ENCODE data around the gene RFX4. TPM values are rescaled to one million over a fixed set of nuclear protein-coding genes. Genes with fewer than 3 reads are reported as not detected.

RFX4 gene
- total RNA-seq, 1 donor from 2014 or later, result not detected

GRCh38 chr12:106680280-106680679 is 97.5 kb downstream of the RFX4 start:
- H3K4me1 Mint-ChIP-seq (ENCODE audit: low read depth), result no peaks in the 10 kb centered on the region
- H3K9me3 Mint-ChIP-seq (ENCODE audit: low read depth), result no peaks in the 10 kb centered on the region
- H3K4me3 Mint-ChIP-seq (ENCODE audit: low read depth), result no peak overlapping the region
- TF ChIP-seq CTCF (IDR thresholded peaks at IDR 0.05; ENCODE audit: unreplicated experiment), result no peak
- no peak for DNase-seq (ENCODE audit: low spot score, unreplicated experiment)
- peaks cover 7% of the 10 kb centered on the region for H3K27me3 Mint-ChIP-seq
- H3K36me3 Mint-ChIP-seq (ENCODE audit: insufficient read depth), result no peaks in the 10 kb centered on the region
- no peak overlapping the region for H3K27ac Mint-ChIP-seq

GRCh38 chr12:106681210-106681609 is 98.4 kb downstream of the RFX4 start:
- Mint-ChIP-seq H3K9me3 (ENCODE audit: low read depth) (no peaks in the 10 kb centered on the region), H3K36me3 (ENCODE audit: insufficient read depth) (no peaks in the 10 kb centered on the region)

DNA sequence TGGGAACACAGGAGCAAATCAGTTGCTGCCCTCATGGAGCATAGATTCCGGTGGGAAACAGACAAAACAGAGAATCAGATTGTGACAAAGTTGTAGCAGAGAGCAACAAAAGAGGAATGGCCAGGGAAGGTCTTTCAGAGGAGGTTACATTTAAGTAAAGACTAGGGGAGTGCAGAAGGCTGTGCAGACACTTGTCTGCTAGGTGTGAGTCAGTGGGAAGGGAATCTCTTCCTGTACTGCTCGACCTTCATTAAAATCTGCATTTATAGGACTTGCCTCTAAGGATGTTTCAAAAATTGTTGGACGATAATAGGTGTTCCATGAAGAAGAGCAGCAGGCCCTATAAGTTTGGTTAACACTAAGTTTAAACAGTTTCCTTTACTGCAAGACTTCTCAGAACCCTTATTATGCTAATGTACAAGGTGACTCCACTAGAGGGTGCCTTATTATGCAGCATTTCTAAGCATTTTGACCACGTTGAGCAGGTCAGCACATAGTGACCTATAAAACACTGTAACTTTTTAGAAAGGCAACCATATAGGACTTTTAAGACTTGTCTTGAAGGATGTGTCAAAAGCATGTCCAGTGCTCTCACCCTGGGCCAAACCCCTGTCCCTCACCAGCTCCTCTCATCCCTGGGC is 99.9 kb downstream of the RFX4 start:
- Mint-ChIP-seq H3K4me3 (ENCODE audit: low read depth) (no peak overlapping the region), H3K36me3 (ENCODE audit: insufficient read depth) (no peaks in the 10 kb centered on the region), H3K9me3 (ENCODE audit: low read depth) (no peaks in the 10 kb centered on the region), H3K27me3 (no peaks in the 10 kb centered on the region), H3K4me1 (ENCODE audit: low read depth) (no peaks in the 10 kb centered on the region), H3K27ac (no peak overlapping the region)
- peak; percentile 25 for TF ChIP-seq CTCF (IDR thresholded peaks at IDR 0.05; ENCODE audit: unreplicated experiment)
- no peak for DNase-seq (ENCODE audit: low spot score, unreplicated experiment)

More at GRCh38 chr12:106681210-106681609, 98.4 kb downstream of the RFX4 start:
- H3K27me3 Mint-ChIP-seq, result no peaks in the 10 kb centered on the region
- no peak for TF ChIP-seq CTCF (IDR thresholded peaks at IDR 0.05; ENCODE audit: unreplicated experiment)
- no peak overlapping the region for H3K27ac Mint-ChIP-seq
- no peak overlapping the region for H3K4me3 Mint-ChIP-seq (ENCODE audit: low read depth)
- H3K4me1 Mint-ChIP-seq (ENCODE audit: low read depth), result no peaks in the 10 kb centered on the region
- no peak for DNase-seq (ENCODE audit: low spot score, unreplicated experiment)

DNA sequence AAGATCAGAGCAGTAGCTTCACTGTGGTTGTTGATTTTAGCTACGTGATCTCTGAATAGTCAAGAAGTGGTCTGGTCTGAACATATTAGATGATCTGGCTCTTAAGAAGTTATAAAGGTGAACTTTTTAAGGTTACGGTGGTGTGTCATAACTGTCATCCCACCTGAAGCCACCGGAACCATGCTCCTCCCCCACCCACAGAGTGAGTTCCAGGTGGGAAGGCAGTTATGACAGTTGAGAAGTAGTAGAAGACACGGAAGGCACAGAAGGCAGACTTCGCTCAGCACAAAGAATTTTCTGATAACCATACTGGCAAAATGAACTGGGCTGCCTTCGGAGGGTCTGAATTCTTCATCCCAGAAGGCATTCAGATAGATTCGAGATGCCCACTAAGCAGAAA is 101.7 kb downstream of the RFX4 start:
- no peaks in the 10 kb centered on the region for H3K36me3 Mint-ChIP-seq (ENCODE audit: insufficient read depth)
- no peak overlapping the region for H3K27ac Mint-ChIP-seq
- H3K27me3 Mint-ChIP-seq, result no peaks in the 10 kb centered on the region
- DNase-seq (ENCODE audit: low spot score, unreplicated experiment), result no peak
- H3K4me1 Mint-ChIP-seq (ENCODE audit: low read depth), result no peaks in the 10 kb centered on the region
- no peaks in the 10 kb centered on the region for H3K9me3 Mint-ChIP-seq (ENCODE audit: low read depth)
- H3K4me3 Mint-ChIP-seq (ENCODE audit: low read depth), result no peak overlapping the region
- no peak for TF ChIP-seq CTCF (IDR thresholded peaks at IDR 0.05; ENCODE audit: unreplicated experiment)

- Mint-ChIP-seq H3K36me3 (ENCODE audit: insufficient read depth) (no peaks in the 10 kb centered on the region), H3K9me3 (ENCODE audit: low read depth) (no peaks in the 10 kb centered on the region), H3K27me3 (no peaks in the 10 kb centered on the region), H3K27ac (no peak overlapping the region), H3K4me1 (ENCODE audit: low read depth) (no peaks in the 10 kb centered on the region), H3K4me3 (ENCODE audit: low read depth) (no peak overlapping the region)
- no peak for DNase-seq (ENCODE audit: low spot score, unreplicated experiment)
- no peak for TF ChIP-seq CTCF (IDR thresholded peaks at IDR 0.05; ENCODE audit: unreplicated experiment)
Observed at GRCh38 chr12:106685381-106685780, 102.6 kb downstream of the RFX4 start.

Data from progenitor cell of endocrine pancreas (in vitro differentiated cells).